Esophagus muscularis mucosa (tissue), 4 donors: Measurements from ENCODE around the gene GNG4.

ENCODE experiments used
- EP300 ChIP-seq: sonication (generic); formaldehyde crosslinking; IDR thresholded peaks from one replicate; pipeline ENCODE4 v1.6.1; 2017; ENCODE audit warnings: antibody characterized with exemption
- POLR2A ChIP-seq: fragments of 450-650 bp; IDR thresholded peaks from one replicate; pipeline ENCODE4 v1.6.1; 2017; ENCODE audit warnings: antibody characterized with exemption, moderate library complexity, mild to moderate bottlenecking, low read depth
- POLR2AphosphoS5 ChIP-seq, 2 donors: sonication (generic); formaldehyde crosslinking; IDR thresholded peaks; one replicate each; pipeline ENCODE4 v1.6.1; 2017; ENCODE audit warnings: antibody characterized with exemption in 2 of 2
- TF ChIP-seq, protein P1 (sequence below), 3 experiments: fragments of 200-600 bp in 2 of 3; fragments of 450-650 bp in 1 of 3; sonication (generic) in 2 of 3; IDR thresholded peaks; one replicate each; pipeline ENCODE4 v1.5.1; 2017 to 2019; ENCODE audit warnings: antibody characterized with exemption in 3 of 3, mild to moderate bottlenecking in 2 of 3, moderate library complexity in 1 of 3

DNA sequence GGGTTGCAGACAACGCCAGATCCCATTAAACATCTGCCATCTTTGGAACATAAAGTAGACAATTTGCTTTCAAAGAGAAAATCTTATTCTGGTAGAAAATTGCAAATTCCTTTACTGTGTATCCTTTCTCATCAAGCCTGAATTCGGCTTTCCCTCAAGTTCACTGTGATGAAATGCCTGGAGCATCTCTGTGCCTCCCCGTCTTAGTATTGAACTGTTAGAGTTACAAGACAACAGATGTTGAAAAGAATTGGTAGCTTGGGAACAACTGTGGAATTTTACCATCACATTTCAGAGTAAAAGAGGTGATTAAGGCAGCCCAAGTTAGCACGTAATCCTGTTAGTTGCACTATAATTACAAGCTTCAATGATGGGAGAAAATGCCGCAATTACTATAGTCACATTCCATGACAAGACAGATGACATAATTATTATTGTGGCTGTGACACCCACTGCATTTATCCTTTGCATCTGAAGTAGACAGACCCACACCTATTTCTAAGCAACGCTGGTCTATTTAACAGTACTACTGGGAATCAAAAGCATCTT is 90.9 kb downstream of the GNG4 start:
- TF ChIP-seq, protein P1, sequence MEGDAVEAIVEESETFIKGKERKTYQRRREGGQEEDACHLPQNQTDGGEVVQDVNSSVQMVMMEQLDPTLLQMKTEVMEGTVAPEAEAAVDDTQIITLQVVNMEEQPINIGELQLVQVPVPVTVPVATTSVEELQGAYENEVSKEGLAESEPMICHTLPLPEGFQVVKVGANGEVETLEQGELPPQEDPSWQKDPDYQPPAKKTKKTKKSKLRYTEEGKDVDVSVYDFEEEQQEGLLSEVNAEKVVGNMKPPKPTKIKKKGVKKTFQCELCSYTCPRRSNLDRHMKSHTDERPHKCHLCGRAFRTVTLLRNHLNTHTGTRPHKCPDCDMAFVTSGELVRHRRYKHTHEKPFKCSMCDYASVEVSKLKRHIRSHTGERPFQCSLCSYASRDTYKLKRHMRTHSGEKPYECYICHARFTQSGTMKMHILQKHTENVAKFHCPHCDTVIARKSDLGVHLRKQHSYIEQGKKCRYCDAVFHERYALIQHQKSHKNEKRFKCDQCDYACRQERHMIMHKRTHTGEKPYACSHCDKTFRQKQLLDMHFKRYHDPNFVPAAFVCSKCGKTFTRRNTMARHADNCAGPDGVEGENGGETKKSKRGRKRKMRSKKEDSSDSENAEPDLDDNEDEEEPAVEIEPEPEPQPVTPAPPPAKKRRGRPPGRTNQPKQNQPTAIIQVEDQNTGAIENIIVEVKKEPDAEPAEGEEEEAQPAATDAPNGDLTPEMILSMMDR (IDR thresholded peaks at IDR 0.05), result no peak
- no peak for TF ChIP-seq POLR2AphosphoS5 (IDR thresholded peaks at IDR 0.05)
- no peak for TF ChIP-seq EP300
- TF ChIP-seq POLR2A, result no peak
